IMR-90 (cell line): ENCODE results near the gene FMNL3. TPM values are rescaled to one million over a fixed set of nuclear protein-coding genes. Genes with fewer than 3 reads are reported as not detected.
A peak's percentile ranks its signal among the peaks of the same experiment; 100 is the strongest.

Experiments
- ATAC-seq: fragments of 200-7000 bp; cut with Tn5 transposase; 2 replicates; pipeline ENCODE4 v1.9.1; 2020; ENCODE audit warnings: low read depth, mild to moderate bottlenecking, moderate library complexity
- BruUV-seq: library from RNA; stranded (reverse); fragments of 400-500 nt; replicated peaks from 2 replicates; lab custom pipeline; 2021; lab: Mats Ljungman, UMichigan
- CTCF ChIA-PET: fragments of 300-600 bp; formaldehyde crosslinking; extraction: SDS; loops from one replicate; lab custom pipeline; 2021; ENCODE audit warnings: antibody characterized with exemption; lab: Yijun Ruan, JAX
- POLR2A ChIA-PET: fragments of 300-600 bp; sonication (Branson Sonifier 250); formaldehyde crosslinking; loops from one replicate; lab custom pipeline; 2022; ENCODE audit warnings: antibody characterized with exemption; ENCODE audit not compliant: unreplicated experiment; lab: Charles Lee
- DNase-seq: peaks from one replicate; pipeline ENCODE4 v3.0.0; 2013
- H2AFZ ChIP-seq: replicated peaks from 2 replicates; pipeline ENCODE3; 2013; ENCODE audit warnings: low read length, mild to moderate bottlenecking; ENCODE audit not compliant: poor library complexity
- H2AK5ac ChIP-seq: 2 replicates; pipeline ENCODE4 v1.6.1; 2013; ENCODE audit warnings: low read depth, low read length, inconsistent platforms
- H2AK9ac ChIP-seq: replicated peaks from 2 replicates; pipeline ENCODE3; 2013; ENCODE audit warnings: mild to moderate bottlenecking, low read depth, low read length, moderate library complexity; ENCODE audit not compliant: poor library complexity
- H2BK120ac ChIP-seq: 2 replicates; pipeline ENCODE4 v1.6.1; 2013; ENCODE audit warnings: low read depth, low read length, inconsistent platforms
- H2BK15ac ChIP-seq: 3 replicates; pipeline ENCODE4 v1.6.1; 2013; ENCODE audit warnings: low read depth, low read length, inconsistent platforms
- H2BK20ac ChIP-seq: 2 replicates; pipeline ENCODE4 v1.6.1; 2013; ENCODE audit warnings: low read depth, mild to moderate bottlenecking, inconsistent platforms, low read length, moderate library complexity
- H2BK5ac ChIP-seq: 2 replicates; pipeline ENCODE4 v1.6.1; 2013; ENCODE audit warnings: mild to moderate bottlenecking, low read depth, low read length, inconsistent platforms; ENCODE audit not compliant: poor library complexity, severe bottlenecking
- H3K14ac ChIP-seq: replicated peaks from 2 replicates; pipeline ENCODE4 v1.6.1; 2013; ENCODE audit warnings: low read depth, low read length, inconsistent platforms
- H3K18ac ChIP-seq: 2 replicates; pipeline ENCODE4 v1.6.1; 2013; ENCODE audit warnings: low read depth, low read length, control low read depth
- H3K23ac ChIP-seq: 2 replicates; pipeline ENCODE4 v1.6.1; 2013; ENCODE audit warnings: low read depth, low read length, inconsistent platforms
- H3K27ac ChIP-seq: 2 replicates; pipeline ENCODE4 v1.5.1; 2013; ENCODE audit warnings: mild to moderate bottlenecking, control low read depth, low read length; ENCODE audit not compliant: insufficient read depth
- H3K27me3 ChIP-seq: 2 replicates; pipeline ENCODE4 v1.6.1; 2013; ENCODE audit warnings: low read length; ENCODE audit not compliant: control insufficient read depth, insufficient read depth
- H3K36me3 ChIP-seq: 2 replicates; pipeline ENCODE4 v1.6.1; 2013; ENCODE audit warnings: low read length, mixed read lengths; ENCODE audit not compliant: control insufficient read depth, insufficient read depth
- H3K4ac ChIP-seq: 2 replicates; pipeline ENCODE4 v1.6.1; 2013; ENCODE audit warnings: low read depth, low read length, inconsistent platforms
- H3K4me1 ChIP-seq: 2 replicates; pipeline ENCODE4 v1.6.1; 2013; ENCODE audit warnings: low read length, mixed read lengths; ENCODE audit not compliant: control insufficient read depth, insufficient read depth
- H3K4me2 ChIP-seq: 2 replicates; pipeline ENCODE4 v1.6.1; 2013; ENCODE audit warnings: low read depth, mild to moderate bottlenecking, control low read depth, low read length, moderate library complexity
- H3K4me3 ChIP-seq: 2 replicates; pipeline ENCODE4 v1.5.1; 2013; ENCODE audit warnings: low read depth, mild to moderate bottlenecking, control low read depth, low read length, moderate library complexity; ENCODE audit not compliant: insufficient read depth
- H3K56ac ChIP-seq: 2 replicates; pipeline ENCODE4 v1.6.1; 2013; ENCODE audit warnings: low read length, inconsistent platforms; ENCODE audit not compliant: insufficient read depth; ENCODE audit errors: extremely low read depth
- H3K79me1 ChIP-seq, 2 experiments: 2 replicates each; pipeline ENCODE4 v1.6.1; 2013; ENCODE audit warnings: low read length in 2 of 2, inconsistent platforms in 1 of 2, low read depth in 1 of 2
- H3K9ac ChIP-seq: 2 replicates; pipeline ENCODE4 v1.6.1; 2013; ENCODE audit warnings: low read depth, low read length, control low read depth
- H3K9me1 ChIP-seq: 2 replicates; pipeline ENCODE4 v1.6.1; 2013; ENCODE audit warnings: low read length, inconsistent platforms; ENCODE audit not compliant: insufficient read depth
- H3K9me3 ChIP-seq: 2 replicates; pipeline ENCODE4 v1.6.1; 2013; ENCODE audit warnings: low read length; ENCODE audit not compliant: control insufficient read depth, insufficient read depth
- H4K20me1 ChIP-seq: 2 replicates; pipeline ENCODE4 v1.6.1; 2013; ENCODE audit warnings: low read length, inconsistent platforms; ENCODE audit not compliant: insufficient read depth
- H4K5ac ChIP-seq: 2 replicates; pipeline ENCODE4 v1.6.1; 2013; ENCODE audit warnings: mild to moderate bottlenecking, low read depth, low read length, control low read depth
- H4K8ac ChIP-seq, 2 experiments: 2 replicates each; pipeline ENCODE4 v1.6.1; 2013; ENCODE audit warnings: low read depth in 2 of 2, low read length in 2 of 2, control low read depth in 1 of 2, inconsistent platforms in 1 of 2
- H4K91ac ChIP-seq: 2 replicates; pipeline ENCODE4 v1.6.1; 2013; ENCODE audit warnings: low read depth, low read length, inconsistent platforms; ENCODE audit not compliant: insufficient read depth
- BHLHE40 ChIP-seq: fragments of 150-350 bp; IDR thresholded peaks from 2 replicates; pipeline ENCODE4 v1.6.1; 2016; ENCODE audit warnings: mild to moderate bottlenecking, low read depth, low read length
- CEBPB ChIP-seq: IDR thresholded peaks from 2 replicates; pipeline ENCODE4 v1.6.1; 2012; ENCODE audit warnings: low read depth, low read length, improper control_type of control experiment
- CHD1 ChIP-seq: IDR thresholded peaks from 2 replicates; pipeline ENCODE4 v1.6.1; 2012; ENCODE audit warnings: low read depth, low read length, improper control_type of control experiment
- FOS ChIP-seq: fragments of 150-350 bp; IDR thresholded peaks from 2 replicates; pipeline ENCODE4 v1.6.1; 2016; ENCODE audit warnings: low read depth, low read length
- MAFK ChIP-seq: IDR thresholded peaks from 2 replicates; pipeline ENCODE4 v1.6.1; 2012; ENCODE audit warnings: low read depth, low read length, improper control_type of control experiment
- MAZ ChIP-seq: IDR thresholded peaks from 2 replicates; pipeline ENCODE4 v1.6.1; 2012; ENCODE audit warnings: low read depth, mild to moderate bottlenecking, low read length, improper control_type of control experiment, moderate library complexity, borderline replicate concordance
- MXI1 ChIP-seq: IDR thresholded peaks from 2 replicates; pipeline ENCODE4 v1.6.1; 2012; ENCODE audit warnings: low read depth, mild to moderate bottlenecking, low read length, moderate library complexity, borderline replicate concordance
- NFE2L2 ChIP-seq: fragments of 150-350 bp; IDR thresholded peaks from 2 replicates; pipeline ENCODE4 v1.6.1; 2016; ENCODE audit warnings: low read depth, mild to moderate bottlenecking, low read length
- POLR2A ChIP-seq: IDR thresholded peaks from 2 replicates; pipeline ENCODE4 v1.6.1; 2012; ENCODE audit warnings: mild to moderate bottlenecking, low read depth, low read length
- RAD21 ChIP-seq: IDR thresholded peaks from 2 replicates; pipeline ENCODE4 v1.6.1; 2012; ENCODE audit warnings: low read length, improper control_type of control experiment
- RCOR1 ChIP-seq: IDR thresholded peaks from 2 replicates; pipeline ENCODE4 v1.6.1; 2012; ENCODE audit warnings: mild to moderate bottlenecking, low read length, improper control_type of control experiment; ENCODE audit not compliant: insufficient replicate concordance
- RFX5 ChIP-seq: IDR thresholded peaks from 2 replicates; pipeline ENCODE4 v1.8.0; 2012; ENCODE audit warnings: low read depth, mild to moderate bottlenecking, low read length, moderate library complexity
- SMC3 ChIP-seq: fragments of 150-350 bp; IDR thresholded peaks from 2 replicates; pipeline ENCODE4 v1.6.1; 2016; ENCODE audit warnings: low read depth, mild to moderate bottlenecking, antibody characterized with exemption, low read length, moderate library complexity
- WGBS, 2 experiments: methylation state at CpG; one replicate each; pipeline versions ENCODE4 v1.1.5 to v1.1.7; 2013; ENCODE audit warnings: missing lambda C conversion rate in 2 of 2; ENCODE audit not compliant: insufficient read length in 1 of 2; ENCODE audit errors: extremely low coverage in 2 of 2; 5-methylcytosine and 5-hydroxymethylcytosine counted together
- dilution Hi-C: fragments of 300-500 bp; cut with HindIII; formaldehyde crosslinking; loops from one replicate; pipeline ENCODE4 v1.14.3; 2018; ENCODE audit warnings: low sequenced_read_pairs; ENCODE audit not compliant: unreplicated experiment
- in situ Hi-C: fragments of 300-500 bp; cut with MboI; formaldehyde crosslinking; loops from 3 replicates; pipeline ENCODE4 v1.14.3; 2019; ENCODE audit warnings: low sequenced_read_pairs, inconsistent platforms, mixed read lengths
- intact Hi-C: fragments of 100-400 bp; cut with micrococcal nuclease; formaldehyde crosslinking; loops from 2 replicates; pipeline ENCODE4 v1.10.0; 2022
- polyA plus RNA-seq, 3 experiments: library from polyadenylated mRNA; depleted of rRNA; stranded (reverse); fragments of >200 nt; gene quantifications; 2 replicates each; pipeline ENCODE4 v1.2.3, GENCODE V29; 2012; ENCODE audit warnings: low replicate concordance in 1 of 3
- total RNA-seq: library from RNA; depleted of rRNA; stranded (reverse); fragments of >200 nt; gene quantifications from 2 replicates; pipeline ENCODE4 v1.2.3, GENCODE V29; 2012
- TF ChIP-seq, protein P1 (sequence below): conservative IDR thresholded peaks from 2 replicates; pipeline ENCODE4 v1.5.1; 2012; ENCODE audit warnings: mild to moderate bottlenecking, low read depth, low read length, improper control_type of control experiment
- TF ChIP-seq, protein P2 (sequence below): fragments of 150-350 bp; IDR thresholded peaks from 2 replicates; pipeline ENCODE4 v1.6.1; 2017; ENCODE audit warnings: mild to moderate bottlenecking, antibody characterized with exemption, low read length, low read depth
- TF ChIP-seq, protein P3 (sequence below): fragments of 150-350 bp; IDR thresholded peaks from 2 replicates; pipeline ENCODE4 v1.6.1; 2016; ENCODE audit warnings: low read depth, mild to moderate bottlenecking, low read length, moderate library complexity, borderline replicate concordance

FMNL3 gene
- total and polyA plus RNA-seq, 2 of the 4 experiments (the other 2 are of a cell fraction) = 16.3 to 36.4 TPM

GRCh38 chr12:49697808-49698207 lies 9.4 kb downstream of the FMNL3 start:
- H3K4me2 ChIP-seq = no peak overlapping the region
- ChIA-PET CTCF (interaction anchor here (1.0 kb wide), 1 partner anchor 44 kb away, joined by 3 read pairs; the partner anchor contains the start of gene TMBIM6), POLR2A (no interaction called here)

More at GRCh38 chr12:49697808-49698207, 9.4 kb downstream of the FMNL3 start:
- Histone ChIP-seq H3K9ac (no peak overlapping the region), H2AK5ac (no peak overlapping the region), H4K20me1 (peaks cover 26% of the 10 kb centered on the region), H3K9me1 (peaks cover 12% of the 10 kb centered on the region; the same call in 1 of the 2 replicates), H2AK9ac (no peak overlapping the region), H4K8ac (no peak overlapping the region), H2BK5ac (no peak overlapping the region), H2BK120ac (no peak overlapping the region), H3K18ac (no peak overlapping the region), H3K4me3 (no peak overlapping the region), H4K5ac (no peak overlapping the region), H3K4me1 (peaks cover 17% of the 10 kb centered on the region), H2AFZ (no peak overlapping the region), H4K91ac (no peak overlapping the region), H3K27me3 (no peaks in the 10 kb centered on the region), H3K9me3 (no peaks in the 10 kb centered on the region), H3K4ac (no peak overlapping the region), H3K36me3 (no peaks in the 10 kb centered on the region), H2BK15ac (no peak overlapping the region), H3K56ac (no peak overlapping the region), H3K79me1 (peaks cover 17 to 73% of the 10 kb centered on the region in 2 experiments), H2BK20ac (no peak overlapping the region), H3K14ac (0 out of 2 replicates have a peak overlapping the region, but pooled peaks have one; percentile 45), H3K23ac (peak overlapping the region; percentile 37; the same call in 1 of the 2 replicates), H3K27ac (no peak overlapping the region)
- no TSS peak for BruUV-seq
- dilution Hi-C loops (no loop called here), intact Hi-C loops (no loop called here), in situ Hi-C loops (no loop called here)
- TF ChIP-seq RCOR1 = no peak
- TF ChIP-seq MAFK = no peak
- TF ChIP-seq, protein P1, sequence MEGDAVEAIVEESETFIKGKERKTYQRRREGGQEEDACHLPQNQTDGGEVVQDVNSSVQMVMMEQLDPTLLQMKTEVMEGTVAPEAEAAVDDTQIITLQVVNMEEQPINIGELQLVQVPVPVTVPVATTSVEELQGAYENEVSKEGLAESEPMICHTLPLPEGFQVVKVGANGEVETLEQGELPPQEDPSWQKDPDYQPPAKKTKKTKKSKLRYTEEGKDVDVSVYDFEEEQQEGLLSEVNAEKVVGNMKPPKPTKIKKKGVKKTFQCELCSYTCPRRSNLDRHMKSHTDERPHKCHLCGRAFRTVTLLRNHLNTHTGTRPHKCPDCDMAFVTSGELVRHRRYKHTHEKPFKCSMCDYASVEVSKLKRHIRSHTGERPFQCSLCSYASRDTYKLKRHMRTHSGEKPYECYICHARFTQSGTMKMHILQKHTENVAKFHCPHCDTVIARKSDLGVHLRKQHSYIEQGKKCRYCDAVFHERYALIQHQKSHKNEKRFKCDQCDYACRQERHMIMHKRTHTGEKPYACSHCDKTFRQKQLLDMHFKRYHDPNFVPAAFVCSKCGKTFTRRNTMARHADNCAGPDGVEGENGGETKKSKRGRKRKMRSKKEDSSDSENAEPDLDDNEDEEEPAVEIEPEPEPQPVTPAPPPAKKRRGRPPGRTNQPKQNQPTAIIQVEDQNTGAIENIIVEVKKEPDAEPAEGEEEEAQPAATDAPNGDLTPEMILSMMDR = no peak
- TF ChIP-seq, protein P2, sequence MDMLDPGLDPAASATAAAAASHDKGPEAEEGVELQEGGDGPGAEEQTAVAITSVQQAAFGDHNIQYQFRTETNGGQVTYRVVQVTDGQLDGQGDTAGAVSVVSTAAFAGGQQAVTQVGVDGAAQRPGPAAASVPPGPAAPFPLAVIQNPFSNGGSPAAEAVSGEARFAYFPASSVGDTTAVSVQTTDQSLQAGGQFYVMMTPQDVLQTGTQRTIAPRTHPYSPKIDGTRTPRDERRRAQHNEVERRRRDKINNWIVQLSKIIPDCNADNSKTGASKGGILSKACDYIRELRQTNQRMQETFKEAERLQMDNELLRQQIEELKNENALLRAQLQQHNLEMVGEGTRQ = no peak
- TF ChIP-seq, protein P3, sequence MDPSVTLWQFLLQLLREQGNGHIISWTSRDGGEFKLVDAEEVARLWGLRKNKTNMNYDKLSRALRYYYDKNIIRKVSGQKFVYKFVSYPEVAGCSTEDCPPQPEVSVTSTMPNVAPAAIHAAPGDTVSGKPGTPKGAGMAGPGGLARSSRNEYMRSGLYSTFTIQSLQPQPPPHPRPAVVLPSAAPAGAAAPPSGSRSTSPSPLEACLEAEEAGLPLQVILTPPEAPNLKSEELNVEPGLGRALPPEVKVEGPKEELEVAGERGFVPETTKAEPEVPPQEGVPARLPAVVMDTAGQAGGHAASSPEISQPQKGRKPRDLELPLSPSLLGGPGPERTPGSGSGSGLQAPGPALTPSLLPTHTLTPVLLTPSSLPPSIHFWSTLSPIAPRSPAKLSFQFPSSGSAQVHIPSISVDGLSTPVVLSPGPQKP = no peak
- no peak for TF ChIP-seq RAD21
- TF ChIP-seq SMC3 = no peak
- TF ChIP-seq RFX5 = no peak
- TF ChIP-seq MAZ = no peak
- no peak for TF ChIP-seq POLR2A
- TF ChIP-seq MXI1 = no peak
- TF ChIP-seq BHLHE40 = no peak
- TF ChIP-seq NFE2L2 = no peak
- TF ChIP-seq CHD1 = no peak
- no peak for TF ChIP-seq FOS
- no peak for TF ChIP-seq CEBPB
- no peak for DNase-seq
- WGBS, 2 experiments = no CpG with 5 or more reads among the region's 4 CpGs
- no peak for ATAC-seq
